Measurements from ENCODE around the gene GHR.
"Not testable (repeated sequence)": the region's sequence is repeated elsewhere in the genome, so short reads cannot be mapped to it uniquely, and the experiment has no call there.

Gene GHR

GRCh38 chr5:42648036-42648435 lies 224.8 kb downstream of the GHR start:
- no peak for DNase-seq

- DNase-seq: no peak
These were observed 225.7 kb downstream of the GHR start for GRCh38 chr5:42648915-42649314.

- DNase-seq: no peak
These were observed 226.8 kb downstream of the GHR start for GRCh38 chr5:42650084-42650483.

- no peak for DNase-seq
These were observed 230.5 kb downstream of the GHR start for GRCh38 chr5:42653705-42654104.

- no peak for DNase-seq
These were observed 231.4 kb downstream of the GHR start for GRCh38 chr5:42654645-42655044.

- DNase-seq: peak; percentile 9
These were observed 232.9 kb downstream of the GHR start for GRCh38 chr5:42655982-42656650.

- DNase-seq: peak; percentile 5
These were observed 233.4 kb downstream of the GHR start for GRCh38 chr5:42656651-42657015.

- DNase-seq: not testable (repeated sequence)
These were observed 236.6 kb downstream of the GHR start for GRCh38 chr5:42659869-42660268.

GRCh38 chr5:42665857-42666256 lies 242.6 kb downstream of the GHR start:
- no peak for DNase-seq

GRCh38 chr5:42666869-42667268 lies 243.6 kb downstream of the GHR start:
- DNase-seq: no peak

- DNase-seq: no peak
These were observed 245.0 kb downstream of the GHR start for GRCh38 chr5:42668254-42668653.

- DNase-seq: no peak
These were observed 249.7 kb downstream of the GHR start for GRCh38 chr5:42672925-42673324.

GRCh38 chr5:42675602-42676001 lies 252.4 kb downstream of the GHR start:
- DNase-seq: no peak

- no peak for DNase-seq
These were observed 253.1 kb downstream of the GHR start for GRCh38 chr5:42676362-42676761.

GRCh38 chr5:42677156-42677842 lies 254.1 kb downstream of the GHR start:
- no peak for DNase-seq

GRCh38 chr5:42680046-42680445 lies 256.8 kb downstream of the GHR start:
- DNase-seq: no peak

GRCh38 chr5:42685078-42685477 lies 261.8 kb downstream of the GHR start:
- DNase-seq: not testable (repeated sequence)

GRCh38 chr5:42689391-42689790 lies 266.2 kb downstream of the GHR start:
- no peak for DNase-seq

GRCh38 chr5:42691413-42691937 lies 268.2 kb downstream of the GHR start:
- peak; percentile 2 for DNase-seq

GRCh38 chr5:42701351-42702059 lies 278.3 kb downstream of the GHR start:
- no peak for DNase-seq

- no peak for DNase-seq
These were observed 280.0 kb downstream of the GHR start for GRCh38 chr5:42703238-42703637.

GRCh38 chr5:42715785-42716184 lies 292.5 kb downstream of the GHR start:
- DNase-seq: peak; percentile 57

- DNase-seq: peak; percentile 21
These were observed 295.4 kb downstream of the GHR start for GRCh38 chr5:42718591-42718990.

GRCh38 chr5:42719034-42719433 lies 295.8 kb downstream of the GHR start:
- no peak for DNase-seq

All from fibroblast of skin of abdomen (primary cell).